ENCODE data around the gene ZNF862.

Gene ZNF862

GRCh38 chr7:149868623-149869290, 30.6 kb downstream of the ZNF862 start:
- DNase-seq, result no peak

GRCh38 chr7:149869291-149869650, 31.1 kb downstream of the ZNF862 start:
- DNase-seq, result no peak

GRCh38 chr7:149869867-149870266, 31.7 kb downstream of the ZNF862 start:
- DNase-seq, result peak; percentile 76

GRCh38 chr7:149870274-149870673, 32.1 kb downstream of the ZNF862 start:
- DNase-seq, result no peak

- peak; percentile 33 for DNase-seq
Observed at GRCh38 chr7:149870701-149871483, 32.7 kb downstream of the ZNF862 start.

- DNase-seq, result no peak
Observed at GRCh38 chr7:149871576-149871975, 33.4 kb downstream of the ZNF862 start.

GRCh38 chr7:149872419-149873073, 34.4 kb downstream of the ZNF862 start:
- DNase-seq, result peak; percentile 42

- DNase-seq, result peak; percentile 94
Observed at GRCh38 chr7:149873074-149873969, 35.1 kb downstream of the ZNF862 start, which contains the start of gene ATP6V0E2. ATP6V0E2 (plus strand) TSS chr7:149873969; CDS start chr7:149874066, 97 bp downstream.

- peak; percentile 44 for DNase-seq
Observed at GRCh38 chr7:149873970-149874643, 35.9 kb downstream of the ZNF862 start.

GRCh38 chr7:149874644-149875028, 36.5 kb downstream of the ZNF862 start:
- no peak for DNase-seq

GRCh38 chr7:149875396-149875795, 37.2 kb downstream of the ZNF862 start:
- DNase-seq, result no peak

GRCh38 chr7:149877890-149878522, 39.8 kb downstream of the ZNF862 start:
- no peak for DNase-seq

- no peak for DNase-seq
Observed at GRCh38 chr7:149878523-149878921, 40.3 kb downstream of the ZNF862 start.

- DNase-seq, result no peak
Observed at GRCh38 chr7:149879271-149879743, 41.1 kb downstream of the ZNF862 start.

GRCh38 chr7:149879766-149880637, 41.8 kb downstream of the ZNF862 start:
- no peak for DNase-seq

- DNase-seq, result no peak
Observed at GRCh38 chr7:149880638-149881311, 42.6 kb downstream of the ZNF862 start.

- DNase-seq, result no peak
Observed at GRCh38 chr7:149881328-149882247, 43.4 kb downstream of the ZNF862 start.

GRCh38 chr7:149882248-149883047, 44.3 kb downstream of the ZNF862 start:
- DNase-seq, result no peak
